Liver (tissue), 9 donors: ENCODE measurements around the gene MTHFD1. TPM values are rescaled to one million over a fixed set of nuclear protein-coding genes. Genes with fewer than 3 reads are reported as not detected.

Experiments used
- DNase-seq: peaks from one replicate; pipeline ENCODE4 v3.0.0-alpha.2; 2017; ENCODE audit warnings: low spot score
- H3K27ac ChIP-seq, 2 donors: one replicate each; pipeline ENCODE4 v1.7.0; 2013; ENCODE audit warnings: inconsistent platforms in 2 of 2, low read length in 2 of 2, control low read depth in 1 of 2, low read depth in 1 of 2, mild to moderate bottlenecking in 1 of 2
- H3K27me3 ChIP-seq, 4 donors: one replicate each; pipeline versions ENCODE4 v1.6.1 to v1.7.0; 2013; ENCODE audit warnings: low read length in 3 of 4, inconsistent platforms in 1 of 4, mild to moderate bottlenecking in 1 of 4, moderate library complexity in 1 of 4; ENCODE audit not compliant: control insufficient read depth in 4 of 4, insufficient read depth in 4 of 4
- H3K36me3 ChIP-seq, 4 donors: one replicate each; pipeline versions ENCODE4 v1.6.1 to v1.7.0; 2013; ENCODE audit warnings: low read length in 3 of 4, mild to moderate bottlenecking in 3 of 4, low read depth in 1 of 4, moderate library complexity in 1 of 4; ENCODE audit not compliant: control insufficient read depth in 4 of 4, insufficient read depth in 3 of 4
- H3K4me1 ChIP-seq, 4 donors: one replicate each; pipeline versions ENCODE4 v1.6.1 to v1.7.0; 2013; ENCODE audit warnings: low read length in 3 of 4, mild to moderate bottlenecking in 3 of 4, moderate library complexity in 1 of 4; ENCODE audit not compliant: control insufficient read depth in 4 of 4, insufficient read depth in 4 of 4
- H3K4me3 ChIP-seq, 3 donors: one replicate each; pipeline versions ENCODE4 v1.6.1 to v1.7.0; 2013; ENCODE audit warnings: low read length in 3 of 3, control low read depth in 1 of 3, low read depth in 1 of 3, mild to moderate bottlenecking in 1 of 3
- H3K9ac ChIP-seq, 2 donors: one replicate each; pipeline ENCODE4 v1.7.0; 2013; ENCODE audit warnings: low read length in 2 of 2, mild to moderate bottlenecking in 2 of 2, moderate library complexity in 2 of 2, control low read depth in 1 of 2, low read depth in 1 of 2
- H3K9me3 ChIP-seq, 4 donors: one replicate each; pipeline versions ENCODE4 v1.6.1 to v1.7.0; 2013; ENCODE audit warnings: low read length in 3 of 4; ENCODE audit not compliant: control insufficient read depth in 4 of 4
- FOXA1 ChIP-seq: IDR thresholded peaks from 2 replicates; pipeline ENCODE4 v1.6.1; 2016; ENCODE audit warnings: antibody characterized with exemption
- FOXA2 ChIP-seq: IDR thresholded peaks from 2 replicates; pipeline ENCODE4 v1.6.1; 2016; ENCODE audit warnings: antibody characterized with exemption
- GABPA ChIP-seq, 2 donors: IDR thresholded peaks in 1 of 2; conservative IDR thresholded peaks in 1 of 2; 2 replicates each; pipeline ENCODE4 v1.6.1; 2016; ENCODE audit warnings: antibody characterized with exemption in 2 of 2, mild to moderate bottlenecking in 1 of 2, moderate library complexity in 1 of 2
- JUND ChIP-seq, 2 donors: IDR thresholded peaks; 2 replicates each; pipeline ENCODE4 v1.6.1; 2016; ENCODE audit warnings: antibody characterized with exemption in 2 of 2
- RAD21 ChIP-seq, 2 donors: IDR thresholded peaks; 2 replicates each; pipeline ENCODE4 v1.6.1; 2016; ENCODE audit warnings: antibody characterized with exemption in 2 of 2, mild to moderate bottlenecking in 2 of 2
- REST ChIP-seq: IDR thresholded peaks from 2 replicates; pipeline ENCODE4 v1.6.1; 2016; ENCODE audit warnings: antibody characterized with exemption, mild to moderate bottlenecking
- SP1 ChIP-seq: IDR thresholded peaks from 2 replicates; pipeline ENCODE4 v1.6.1; 2018; ENCODE audit warnings: antibody characterized with exemption, mild to moderate bottlenecking
- YY1 ChIP-seq: IDR thresholded peaks from 2 replicates; pipeline ENCODE4 v1.6.1; 2016; ENCODE audit warnings: antibody characterized with exemption, mild to moderate bottlenecking
- WGBS: extraction: QIAGEN DNeasy Blood & Tissue Kit; methylation state at CpG from one replicate; pipeline ENCODE4 v1.1.7; 2013; 5-methylcytosine and 5-hydroxymethylcytosine counted together
- polyA plus RNA-seq, 2 donors: library from polyadenylated mRNA; stranded (reverse) in 1 of 2; unstranded in 1 of 2; fragments of 200-250 nt in 1 of 2; fragments of >200 nt in 1 of 2; fragmentation: Nextera tagmentation in 1 of 2; extraction: Ambion mirVana in 1 of 2; gene quantifications; one replicate each; pipeline versions ENCODE4 v1.2.1 to v1.2.3, GENCODE V29; 2013 to 2015
- total RNA-seq, 2 donors: library from RNA; depleted of rRNA; stranded (reverse); fragments of >200 nt; gene quantifications; one replicate each; pipeline ENCODE4 v1.2.3, GENCODE V29; 2014
- TF ChIP-seq, protein P1 (sequence below): fragments of 150-350 bp; IDR thresholded peaks from 2 replicates; pipeline ENCODE4 v1.5.1; 2017; ENCODE audit warnings: improper control_type of control experiment, low read depth, low read length; ENCODE audit not compliant: missing input control
- TF ChIP-seq, protein P2 (sequence below): IDR thresholded peaks from 2 replicates; pipeline ENCODE4 v1.6.1; 2016; ENCODE audit warnings: antibody characterized with exemption
- TF ChIP-seq, protein P3 (sequence below): IDR thresholded peaks from 2 replicates; pipeline ENCODE4 v1.6.1; 2016; ENCODE audit warnings: antibody characterized with exemption
- donor health status: healthy.
- donor health status: healthy.
- donor health status: healthy.
- donor health status: healthy.
- donor health status: healthy.

MTHFD1 gene
- total and polyA plus RNA-seq, 4 donors: 43.8 to 203 (median 122) TPM

- Histone ChIP-seq H3K9ac (peak overlapping the region in 1 of 2 donors; percentile 68), H3K4me3 (peak overlapping the region; percentile 16 to 80 (median 66)), H3K27ac (peak overlapping the region in 1 of 2 donors; percentile 67), H3K4me1 (peaks cover 0 to 12% (median 5%) of the 10 kb centered on the region in 4 donors), H3K27me3 (no peaks in the 10 kb centered on the region), H3K36me3 (no peaks in the 10 kb centered on the region), H3K9me3 (peaks cover 0 to 6% (median 0%) of the 10 kb centered on the region in 4 donors)
- WGBS: 7% methylated on average over 49 of the region's 49 CpGs
- peak; percentile 81 for DNase-seq
- TF ChIP-seq SP1: peak; percentile 33
- peak; percentile 28 to 73 for TF ChIP-seq GABPA (IDR thresholded peaks at IDR 0.05 in 1 of 2, conservative IDR thresholded peaks at IDR 0.05 in 1 of 2)
- peak; percentile 31 for TF ChIP-seq YY1
- no peak for TF ChIP-seq FOXA1
- TF ChIP-seq, protein P1, sequence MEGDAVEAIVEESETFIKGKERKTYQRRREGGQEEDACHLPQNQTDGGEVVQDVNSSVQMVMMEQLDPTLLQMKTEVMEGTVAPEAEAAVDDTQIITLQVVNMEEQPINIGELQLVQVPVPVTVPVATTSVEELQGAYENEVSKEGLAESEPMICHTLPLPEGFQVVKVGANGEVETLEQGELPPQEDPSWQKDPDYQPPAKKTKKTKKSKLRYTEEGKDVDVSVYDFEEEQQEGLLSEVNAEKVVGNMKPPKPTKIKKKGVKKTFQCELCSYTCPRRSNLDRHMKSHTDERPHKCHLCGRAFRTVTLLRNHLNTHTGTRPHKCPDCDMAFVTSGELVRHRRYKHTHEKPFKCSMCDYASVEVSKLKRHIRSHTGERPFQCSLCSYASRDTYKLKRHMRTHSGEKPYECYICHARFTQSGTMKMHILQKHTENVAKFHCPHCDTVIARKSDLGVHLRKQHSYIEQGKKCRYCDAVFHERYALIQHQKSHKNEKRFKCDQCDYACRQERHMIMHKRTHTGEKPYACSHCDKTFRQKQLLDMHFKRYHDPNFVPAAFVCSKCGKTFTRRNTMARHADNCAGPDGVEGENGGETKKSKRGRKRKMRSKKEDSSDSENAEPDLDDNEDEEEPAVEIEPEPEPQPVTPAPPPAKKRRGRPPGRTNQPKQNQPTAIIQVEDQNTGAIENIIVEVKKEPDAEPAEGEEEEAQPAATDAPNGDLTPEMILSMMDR: no peak
- TF ChIP-seq, protein P2, sequence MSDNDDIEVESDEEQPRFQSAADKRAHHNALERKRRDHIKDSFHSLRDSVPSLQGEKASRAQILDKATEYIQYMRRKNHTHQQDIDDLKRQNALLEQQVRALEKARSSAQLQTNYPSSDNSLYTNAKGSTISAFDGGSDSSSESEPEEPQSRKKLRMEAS: peak; percentile 80
- no peak for TF ChIP-seq RAD21 (IDR thresholded peaks at IDR 0.05)
Observed at GRCh38 chr14:64338616-64339316, 49.4 kb upstream of the MTHFD1 start.

DNA sequence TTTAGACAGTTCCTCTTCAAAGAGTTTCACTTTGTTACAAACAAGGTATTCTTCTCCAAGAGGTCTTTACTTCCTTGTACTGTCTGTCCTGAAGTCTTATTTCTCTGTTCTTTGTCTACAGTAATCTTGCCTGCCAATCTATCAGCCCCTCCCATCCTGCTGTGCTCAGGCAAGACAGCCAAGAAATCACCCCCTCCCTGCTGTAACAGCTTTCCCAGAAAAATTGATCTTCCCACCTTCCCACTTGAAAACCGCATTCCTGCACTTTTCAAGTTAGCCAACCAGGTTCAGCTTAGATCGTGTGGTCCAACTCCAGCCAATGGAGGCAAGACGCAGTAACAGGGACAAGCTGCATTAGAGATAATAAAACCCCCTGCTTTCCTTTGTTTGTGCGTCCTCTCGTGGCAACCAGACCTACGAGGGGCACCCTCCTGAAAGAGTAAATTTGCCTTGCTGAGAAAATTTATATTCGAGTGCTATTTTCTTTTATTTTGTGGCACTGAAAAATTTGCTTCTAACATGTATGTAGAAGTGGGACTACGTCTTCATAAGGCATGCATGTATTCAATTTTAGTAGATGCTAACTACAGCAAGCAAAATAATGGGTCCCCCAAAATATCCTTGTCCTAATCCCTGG lies 47.5 kb upstream of the MTHFD1 start:
- peaks cover 0 to 6% (median 0%) of the 10 kb centered on the region in 4 donors for H3K9me3 ChIP-seq
- no peak for DNase-seq
- H3K9ac ChIP-seq: no peak overlapping the region
- no peak overlapping the region for H3K4me3 ChIP-seq
- WGBS: 97% methylated on average over 8 of the region's 8 CpGs
- peaks cover 0 to 12% (median 5%) of the 10 kb centered on the region in 4 donors for H3K4me1 ChIP-seq
- H3K27me3 ChIP-seq: no peaks in the 10 kb centered on the region
- H3K36me3 ChIP-seq: no peaks in the 10 kb centered on the region
- no peak for TF ChIP-seq SP1
- TF ChIP-seq JUND (IDR thresholded peaks at IDR 0.05): no peak
- TF ChIP-seq, protein P3, sequence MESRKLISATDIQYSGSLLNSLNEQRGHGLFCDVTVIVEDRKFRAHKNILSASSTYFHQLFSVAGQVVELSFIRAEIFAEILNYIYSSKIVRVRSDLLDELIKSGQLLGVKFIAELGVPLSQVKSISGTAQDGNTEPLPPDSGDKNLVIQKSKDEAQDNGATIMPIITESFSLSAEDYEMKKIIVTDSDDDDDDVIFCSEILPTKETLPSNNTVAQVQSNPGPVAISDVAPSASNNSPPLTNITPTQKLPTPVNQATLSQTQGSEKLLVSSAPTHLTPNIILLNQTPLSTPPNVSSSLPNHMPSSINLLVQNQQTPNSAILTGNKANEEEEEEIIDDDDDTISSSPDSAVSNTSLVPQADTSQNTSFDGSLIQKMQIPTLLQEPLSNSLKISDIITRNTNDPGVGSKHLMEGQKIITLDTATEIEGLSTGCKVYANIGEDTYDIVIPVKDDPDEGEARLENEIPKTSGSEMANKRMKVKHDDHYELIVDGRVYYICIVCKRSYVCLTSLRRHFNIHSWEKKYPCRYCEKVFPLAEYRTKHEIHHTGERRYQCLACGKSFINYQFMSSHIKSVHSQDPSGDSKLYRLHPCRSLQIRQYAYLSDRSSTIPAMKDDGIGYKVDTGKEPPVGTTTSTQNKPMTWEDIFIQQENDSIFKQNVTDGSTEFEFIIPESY: no peak
- TF ChIP-seq FOXA2: no peak
- TF ChIP-seq REST: no peak
- H3K27ac ChIP-seq: no peak overlapping the region
